ENCODE data around the gene SOHLH2. TPM values are rescaled to one million over a fixed set of nuclear protein-coding genes. Genes with fewer than 3 reads are reported as not detected.

SOHLH2 gene
- total RNA-seq, 4 donors from 2014 or later, result not detected

DNA sequence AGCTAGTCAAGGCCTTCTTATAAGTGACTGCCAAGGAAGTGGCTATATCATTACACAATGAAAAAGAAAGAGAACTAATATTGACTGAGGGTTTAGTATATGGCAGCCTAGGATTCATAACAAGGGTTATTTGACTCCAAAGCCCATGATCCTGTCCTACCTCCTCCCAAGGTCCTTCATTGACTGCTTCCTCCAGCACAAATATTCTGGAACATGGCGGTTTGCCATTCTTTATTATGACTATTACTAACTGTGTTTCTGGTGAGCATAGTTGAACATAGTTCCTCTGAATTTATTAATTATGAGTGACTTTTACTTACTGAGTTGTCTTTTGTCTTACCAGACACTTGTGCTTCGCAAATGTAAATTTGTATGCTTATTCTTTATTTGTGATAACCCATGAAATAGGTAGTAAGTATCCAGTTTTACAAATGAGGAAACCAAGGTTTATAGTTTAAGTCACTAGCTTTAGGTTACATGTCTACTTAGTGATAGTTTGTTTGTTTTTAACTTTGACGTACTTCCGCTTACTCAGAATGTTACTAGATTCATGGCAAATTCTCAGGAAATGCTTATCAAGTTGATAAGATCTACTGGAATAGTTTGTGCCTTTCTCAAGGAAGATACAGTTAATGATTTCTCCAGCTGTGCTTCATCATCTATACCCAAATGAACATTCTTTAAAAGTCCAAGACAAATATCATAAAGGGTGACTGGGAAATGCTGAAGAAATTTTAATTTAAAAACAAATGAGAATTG lies 67.7 kb downstream of the SOHLH2 start:
- Histone ChIP-seq H3K4me3 (no peak overlapping the region), H3K27me3 (no peaks in the 10 kb centered on the region), H3K27ac (replicated peaks in 1 of 4) (no peak overlapping the region), H3K4me1 (no peaks in the 10 kb centered on the region), H3K9me3 (no peaks in the 10 kb centered on the region), H3K36me3 (no peaks in the 10 kb centered on the region)
- intact Hi-C loops (cut with DNase I), result no loop called here
- WGBS, result 83% methylated on average over 4 of the region's 4 CpGs
- TF ChIP-seq POLR2AphosphoS5 (IDR thresholded peaks at IDR 0.05) (no peak), POLR2A (IDR thresholded peaks at IDR 0.05; ENCODE audit: low read depth) (no peak), EP300 (IDR thresholded peaks at IDR 0.05) (no peak)
- TF ChIP-seq, protein P1, sequence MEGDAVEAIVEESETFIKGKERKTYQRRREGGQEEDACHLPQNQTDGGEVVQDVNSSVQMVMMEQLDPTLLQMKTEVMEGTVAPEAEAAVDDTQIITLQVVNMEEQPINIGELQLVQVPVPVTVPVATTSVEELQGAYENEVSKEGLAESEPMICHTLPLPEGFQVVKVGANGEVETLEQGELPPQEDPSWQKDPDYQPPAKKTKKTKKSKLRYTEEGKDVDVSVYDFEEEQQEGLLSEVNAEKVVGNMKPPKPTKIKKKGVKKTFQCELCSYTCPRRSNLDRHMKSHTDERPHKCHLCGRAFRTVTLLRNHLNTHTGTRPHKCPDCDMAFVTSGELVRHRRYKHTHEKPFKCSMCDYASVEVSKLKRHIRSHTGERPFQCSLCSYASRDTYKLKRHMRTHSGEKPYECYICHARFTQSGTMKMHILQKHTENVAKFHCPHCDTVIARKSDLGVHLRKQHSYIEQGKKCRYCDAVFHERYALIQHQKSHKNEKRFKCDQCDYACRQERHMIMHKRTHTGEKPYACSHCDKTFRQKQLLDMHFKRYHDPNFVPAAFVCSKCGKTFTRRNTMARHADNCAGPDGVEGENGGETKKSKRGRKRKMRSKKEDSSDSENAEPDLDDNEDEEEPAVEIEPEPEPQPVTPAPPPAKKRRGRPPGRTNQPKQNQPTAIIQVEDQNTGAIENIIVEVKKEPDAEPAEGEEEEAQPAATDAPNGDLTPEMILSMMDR (IDR thresholded peaks at IDR 0.05), result no peak
- no peak for DNase-seq (ENCODE audit: extremely low spot score)

DNA sequence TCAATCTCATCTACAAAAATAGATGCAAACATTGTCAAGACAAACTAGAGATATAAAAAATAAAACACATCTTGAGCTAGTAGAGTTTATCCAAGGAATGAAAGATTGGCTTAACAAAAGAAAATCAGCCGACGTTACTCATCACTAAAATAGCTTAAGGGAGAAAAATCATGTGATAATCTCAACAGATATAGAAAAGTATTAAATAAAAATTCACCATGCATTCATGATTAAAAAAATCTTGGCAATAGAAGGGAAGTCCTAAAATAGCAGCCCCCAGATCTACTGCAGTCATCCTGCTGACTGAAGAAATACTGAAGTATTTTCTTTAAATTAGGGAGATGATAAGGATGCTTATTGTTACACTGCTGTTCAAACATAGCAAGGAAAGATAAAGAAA lies 70.6 kb downstream of the SOHLH2 start:
- H3K27ac ChIP-seq (replicated peaks in 1 of 4), result no peak overlapping the region
- H3K36me3 ChIP-seq, result no peaks in the 10 kb centered on the region
- no peaks in the 10 kb centered on the region for H3K27me3 ChIP-seq
- no peaks in the 10 kb centered on the region for H3K9me3 ChIP-seq
- H3K4me3 ChIP-seq, result no peak overlapping the region
- no peaks in the 10 kb centered on the region for H3K4me1 ChIP-seq
- intact Hi-C loops (cut with DNase I), result no loop called here
- TF ChIP-seq, protein P1 (IDR thresholded peaks at IDR 0.05), result no peak
- TF ChIP-seq POLR2A (IDR thresholded peaks at IDR 0.05; ENCODE audit: low read depth) (no peak), EP300 (IDR thresholded peaks at IDR 0.05) (no peak), POLR2AphosphoS5 (IDR thresholded peaks at IDR 0.05) (no peak)
- 50% methylated on average over 2 of the region's 2 CpGs for WGBS
- no peak for DNase-seq (ENCODE audit: extremely low spot score)

DNA sequence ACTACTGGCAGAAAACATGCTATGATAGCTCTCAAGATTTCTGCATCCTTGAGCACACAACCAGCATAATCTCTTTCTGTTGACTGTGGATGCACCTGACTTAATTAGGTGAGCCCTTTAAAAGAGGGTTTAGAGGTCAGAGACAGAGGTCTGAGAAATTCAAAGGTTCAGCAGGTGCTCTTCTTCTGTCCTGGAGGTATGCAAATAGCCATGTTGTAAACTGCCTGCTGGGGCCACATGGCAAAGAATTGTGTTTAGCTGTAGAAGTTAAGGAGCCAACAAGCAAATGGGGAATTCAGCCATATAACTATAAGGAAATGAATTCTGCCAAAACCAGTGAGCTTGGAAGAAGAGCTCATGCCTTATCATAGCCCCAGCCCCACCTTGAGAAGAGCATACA lies 71.6 kb downstream of the SOHLH2 start:
- intact Hi-C loops (cut with DNase I), result no loop called here
- TF ChIP-seq POLR2A (IDR thresholded peaks at IDR 0.05; ENCODE audit: low read depth), result no peak
- TF ChIP-seq, protein P1 (IDR thresholded peaks at IDR 0.05), result no peak
- no peak for TF ChIP-seq POLR2AphosphoS5 (IDR thresholded peaks at IDR 0.05)
- TF ChIP-seq EP300 (IDR thresholded peaks at IDR 0.05), result no peak

DNA sequence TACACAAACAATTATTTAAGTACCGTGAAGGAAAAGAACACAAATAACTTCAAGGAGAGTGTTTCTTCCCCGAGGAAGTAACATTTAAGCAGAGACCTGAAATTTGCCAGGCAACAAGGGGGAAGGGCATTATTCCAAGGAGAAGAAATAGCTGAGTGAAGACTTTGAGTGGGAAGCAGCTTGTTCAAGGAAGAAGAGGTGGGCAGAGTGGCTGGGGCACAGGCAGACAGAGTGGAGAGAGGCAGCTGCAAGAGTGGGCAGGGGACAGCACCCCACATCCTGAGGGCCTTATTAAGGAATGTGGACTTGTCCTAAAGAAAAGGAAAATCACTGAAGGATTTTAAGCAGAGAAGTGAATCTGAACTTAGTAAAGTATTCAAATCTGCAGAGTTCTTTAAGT lies 78.5 kb downstream of the SOHLH2 start:
- no peak overlapping the region for H3K4me3 ChIP-seq
- H3K9me3 ChIP-seq, result no peaks in the 10 kb centered on the region
- peaks cover 0 to 12% (median 6%) of the 10 kb centered on the region in 4 donors for H3K4me1 ChIP-seq
- no peaks in the 10 kb centered on the region for H3K36me3 ChIP-seq
- TF ChIP-seq, protein P1 (IDR thresholded peaks at IDR 0.05), result no peak
- TF ChIP-seq POLR2A (IDR thresholded peaks at IDR 0.05; ENCODE audit: low read depth), result no peak
- TF ChIP-seq POLR2AphosphoS5 (IDR thresholded peaks at IDR 0.05), result no peak
- TF ChIP-seq EP300 (IDR thresholded peaks at IDR 0.05), result no peak
- no peak overlapping the region for H3K27ac ChIP-seq (replicated peaks in 1 of 4)
- intact Hi-C loops (cut with DNase I), result loop anchor here (10.0 kb wide), 1 partner anchor 151 kb away; no protein-coding TSS in a partner anchor
- WGBS, result 94% methylated on average over 2 of the region's 2 CpGs
- peaks cover 0 to 4% (median 0%) of the 10 kb centered on the region in 4 donors for H3K27me3 ChIP-seq
- no peak for DNase-seq (ENCODE audit: extremely low spot score)

More for the DNA sequence above, 71.6 kb downstream of the SOHLH2 start:
- no peak overlapping the region for H3K4me3 ChIP-seq
- H3K9me3 ChIP-seq, result no peaks in the 10 kb centered on the region
- no peaks in the 10 kb centered on the region for H3K36me3 ChIP-seq
- H3K27me3 ChIP-seq, result no peaks in the 10 kb centered on the region
- DNase-seq (ENCODE audit: extremely low spot score), result no peak
- H3K27ac ChIP-seq (replicated peaks in 1 of 4), result no peak overlapping the region
- no peaks in the 10 kb centered on the region for H3K4me1 ChIP-seq
